ENCODE results near the gene ATXN7L1.

- TF ChIP-seq, protein P1, sequence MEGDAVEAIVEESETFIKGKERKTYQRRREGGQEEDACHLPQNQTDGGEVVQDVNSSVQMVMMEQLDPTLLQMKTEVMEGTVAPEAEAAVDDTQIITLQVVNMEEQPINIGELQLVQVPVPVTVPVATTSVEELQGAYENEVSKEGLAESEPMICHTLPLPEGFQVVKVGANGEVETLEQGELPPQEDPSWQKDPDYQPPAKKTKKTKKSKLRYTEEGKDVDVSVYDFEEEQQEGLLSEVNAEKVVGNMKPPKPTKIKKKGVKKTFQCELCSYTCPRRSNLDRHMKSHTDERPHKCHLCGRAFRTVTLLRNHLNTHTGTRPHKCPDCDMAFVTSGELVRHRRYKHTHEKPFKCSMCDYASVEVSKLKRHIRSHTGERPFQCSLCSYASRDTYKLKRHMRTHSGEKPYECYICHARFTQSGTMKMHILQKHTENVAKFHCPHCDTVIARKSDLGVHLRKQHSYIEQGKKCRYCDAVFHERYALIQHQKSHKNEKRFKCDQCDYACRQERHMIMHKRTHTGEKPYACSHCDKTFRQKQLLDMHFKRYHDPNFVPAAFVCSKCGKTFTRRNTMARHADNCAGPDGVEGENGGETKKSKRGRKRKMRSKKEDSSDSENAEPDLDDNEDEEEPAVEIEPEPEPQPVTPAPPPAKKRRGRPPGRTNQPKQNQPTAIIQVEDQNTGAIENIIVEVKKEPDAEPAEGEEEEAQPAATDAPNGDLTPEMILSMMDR (conservative IDR thresholded peaks at IDR 0.05; ENCODE audit: low read depth, low read length), result no peak
- TF ChIP-seq CEBPB (IDR thresholded peaks at IDR 0.05; ENCODE audit: low read depth, low read length), result no peak
- TF ChIP-seq POLR2A (IDR thresholded peaks at IDR 0.05; ENCODE audit: low read depth, low read length), result no peak
- TF ChIP-seq BHLHE40 (IDR thresholded peaks at IDR 0.05; ENCODE audit: low read depth, low read length), result no peak
- TF ChIP-seq, protein P2, sequence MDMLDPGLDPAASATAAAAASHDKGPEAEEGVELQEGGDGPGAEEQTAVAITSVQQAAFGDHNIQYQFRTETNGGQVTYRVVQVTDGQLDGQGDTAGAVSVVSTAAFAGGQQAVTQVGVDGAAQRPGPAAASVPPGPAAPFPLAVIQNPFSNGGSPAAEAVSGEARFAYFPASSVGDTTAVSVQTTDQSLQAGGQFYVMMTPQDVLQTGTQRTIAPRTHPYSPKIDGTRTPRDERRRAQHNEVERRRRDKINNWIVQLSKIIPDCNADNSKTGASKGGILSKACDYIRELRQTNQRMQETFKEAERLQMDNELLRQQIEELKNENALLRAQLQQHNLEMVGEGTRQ (IDR thresholded peaks at IDR 0.05; ENCODE audit: low read depth, low read length), result no peak
- no peak for TF ChIP-seq RCOR1 (IDR thresholded peaks at IDR 0.05; ENCODE audit: insufficient replicate concordance, low read length)
- no peak for TF ChIP-seq CHD1 (IDR thresholded peaks at IDR 0.05; ENCODE audit: low read depth, low read length)
Measured at GRCh38 chr7:105642264-105642663, 234.1 kb downstream of the ATXN7L1 start.

Data from IMR-90 (cell line).